Trophoblast cell (in vitro differentiated cells and primary cell): ENCODE results near the gene WFS1.

Experiments
- DNase-seq, 2 donors: peaks; one replicate each; pipeline ENCODE4 v3.0.0-alpha.2; 2016
- H2AFZ ChIP-seq: 2 replicates; pipeline ENCODE4 v1.6.1; 2013; ENCODE audit warnings: low read length, moderate library complexity, mild to moderate bottlenecking; ENCODE audit not compliant: insufficient read depth, poor library complexity
- H2AK5ac ChIP-seq: 2 replicates; pipeline ENCODE4 v1.6.1; 2013; ENCODE audit warnings: mild to moderate bottlenecking, low read length
- H2BK120ac ChIP-seq: 2 replicates; pipeline ENCODE4 v1.6.1; 2013; ENCODE audit warnings: low read length, mild to moderate bottlenecking, moderate library complexity; ENCODE audit not compliant: insufficient read depth, poor library complexity
- H2BK12ac ChIP-seq: 2 replicates; pipeline ENCODE4 v1.6.1; 2013; ENCODE audit warnings: mild to moderate bottlenecking, low read length, moderate library complexity
- H2BK5ac ChIP-seq: 2 replicates; pipeline ENCODE4 v1.6.1; 2013; ENCODE audit warnings: low read length, low read depth, moderate library complexity, mild to moderate bottlenecking; ENCODE audit not compliant: poor library complexity
- H3K14ac ChIP-seq: 2 replicates; pipeline ENCODE4 v1.6.1; 2013; ENCODE audit warnings: mild to moderate bottlenecking, low read length
- H3K18ac ChIP-seq: 2 replicates; pipeline ENCODE4 v1.6.1; 2013; ENCODE audit warnings: mild to moderate bottlenecking, low read length
- H3K23ac ChIP-seq: 2 replicates; pipeline ENCODE4 v1.6.1; 2013; ENCODE audit warnings: low read length
- H3K27ac ChIP-seq: 2 replicates; pipeline ENCODE4 v1.5.1; 2013; ENCODE audit warnings: low read depth, mild to moderate bottlenecking, inconsistent platforms, low read length, moderate library complexity
- H3K27me3 ChIP-seq: 2 replicates; pipeline ENCODE4 v1.6.1; 2013; ENCODE audit warnings: inconsistent platforms, mild to moderate bottlenecking, low read length, moderate library complexity; ENCODE audit not compliant: insufficient read depth
- H3K36me3 ChIP-seq, 2 experiments: 1 replicate in 1 of 2; 2 replicates in 1 of 2; pipeline ENCODE4 v1.6.1; 2013; ENCODE audit warnings: low read length in 2 of 2, mild to moderate bottlenecking in 2 of 2, moderate library complexity in 1 of 2; ENCODE audit not compliant: insufficient read depth in 2 of 2, control insufficient read depth in 1 of 2
- H3K4ac ChIP-seq: 2 replicates; pipeline ENCODE4 v1.6.1; 2013; ENCODE audit warnings: low read depth, mild to moderate bottlenecking, low read length, moderate library complexity
- H3K4me1 ChIP-seq, 2 experiments: 1 replicate in 1 of 2; 2 replicates in 1 of 2; pipeline ENCODE4 v1.6.1; 2013; ENCODE audit warnings: low read length in 2 of 2, mild to moderate bottlenecking in 2 of 2, moderate library complexity in 1 of 2; ENCODE audit not compliant: insufficient read depth in 2 of 2, control insufficient read depth in 1 of 2
- H3K4me2 ChIP-seq: 2 replicates; pipeline ENCODE4 v1.6.1; 2013; ENCODE audit warnings: inconsistent platforms, mild to moderate bottlenecking, low read length, moderate library complexity
- H3K4me3 ChIP-seq: 2 replicates; pipeline ENCODE4 v1.5.1; 2013; ENCODE audit warnings: mild to moderate bottlenecking, low read depth, low read length, inconsistent platforms
- H3K79me1 ChIP-seq: one replicate; pipeline ENCODE4 v1.6.1; 2013; ENCODE audit warnings: low read length
- H3K79me2 ChIP-seq: 2 replicates; pipeline ENCODE4 v1.6.1; 2013; ENCODE audit warnings: low read length, mild to moderate bottlenecking; ENCODE audit not compliant: control insufficient read depth, insufficient read depth, poor library complexity
- H3K9ac ChIP-seq: 2 replicates; pipeline ENCODE4 v1.6.1; 2013; ENCODE audit warnings: mild to moderate bottlenecking, low read length
- H3K9me3 ChIP-seq: 2 replicates; pipeline ENCODE4 v1.6.1; 2013; ENCODE audit warnings: low read depth, mild to moderate bottlenecking, control low read depth, inconsistent platforms, low read length; ENCODE audit not compliant: insufficient read depth
- H4K12ac ChIP-seq: 2 replicates; pipeline ENCODE4 v1.6.1; 2013; ENCODE audit warnings: low read depth, mild to moderate bottlenecking, low read length, moderate library complexity
- H4K8ac ChIP-seq: 2 replicates; pipeline ENCODE4 v1.6.1; 2013; ENCODE audit warnings: low read depth, mild to moderate bottlenecking, low read length, moderate library complexity
- H4K91ac ChIP-seq: one replicate; pipeline ENCODE4 v1.6.1; 2013; ENCODE audit warnings: low read depth, mild to moderate bottlenecking, low read length, moderate library complexity
- WGBS: extraction: QIAGEN DNeasy Blood & Tissue Kit; methylation state at CpG from one replicate; pipeline ENCODE4 v1.1.7; 2013; ENCODE audit warnings: missing lambda C conversion rate; ENCODE audit not compliant: insufficient read length, insufficient coverage; ENCODE audit errors: extremely low coverage; 5-methylcytosine and 5-hydroxymethylcytosine counted together

WFS1 gene

DNA sequence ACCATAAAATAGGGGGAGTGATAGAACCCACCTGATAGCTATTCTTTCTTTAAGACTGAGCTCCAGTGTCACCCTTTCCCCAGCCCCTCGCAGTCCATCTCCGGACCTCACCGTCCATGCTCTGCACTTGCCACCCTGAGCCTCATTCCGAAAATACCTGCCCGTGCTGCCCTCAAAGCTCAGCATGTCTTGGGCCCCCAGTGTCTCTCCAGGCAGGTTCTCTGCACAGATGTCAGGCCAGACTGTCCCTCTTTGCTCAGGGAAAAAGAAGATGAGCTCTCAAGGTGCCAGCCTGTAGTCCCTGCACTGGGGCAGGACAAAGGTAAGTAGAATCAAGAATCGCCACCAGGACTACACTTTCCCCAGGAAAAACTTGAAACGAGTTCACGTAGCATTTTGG, 9.8 kb upstream of the WFS1 start:
- no peak overlapping the region for H3K4ac ChIP-seq
- H3K27ac ChIP-seq: no peak overlapping the region
- H3K14ac ChIP-seq: no peak overlapping the region
- no peaks in the 10 kb centered on the region for H3K36me3 ChIP-seq
- H3K4me2 ChIP-seq: no peak overlapping the region
- no peak overlapping the region for H3K9ac ChIP-seq
- H4K91ac ChIP-seq: no peak overlapping the region
- H3K79me1 ChIP-seq: peaks cover under 1% of the 10 kb centered on the region
- no peak overlapping the region for H3K4me3 ChIP-seq
- no peak overlapping the region for H2AK5ac ChIP-seq
- no peaks in the 10 kb centered on the region for H3K27me3 ChIP-seq
- DNase-seq: no peak
- WGBS: no CpG with 5 or more reads among the region's 8 CpGs
- no peaks in the 10 kb centered on the region for H3K79me2 ChIP-seq
- no peak overlapping the region for H3K18ac ChIP-seq
- H3K4me1 ChIP-seq: no peaks in the 10 kb centered on the region
- H2BK12ac ChIP-seq: no peak overlapping the region
- H4K8ac ChIP-seq: no peak overlapping the region
- no peak overlapping the region for H2BK5ac ChIP-seq
- no peak overlapping the region for H2BK120ac ChIP-seq
- no peak overlapping the region for H3K23ac ChIP-seq
- H2AFZ ChIP-seq: no peak overlapping the region
- H3K9me3 ChIP-seq: peaks cover 3% of the 10 kb centered on the region
- H4K12ac ChIP-seq: no peak overlapping the region

DNA sequence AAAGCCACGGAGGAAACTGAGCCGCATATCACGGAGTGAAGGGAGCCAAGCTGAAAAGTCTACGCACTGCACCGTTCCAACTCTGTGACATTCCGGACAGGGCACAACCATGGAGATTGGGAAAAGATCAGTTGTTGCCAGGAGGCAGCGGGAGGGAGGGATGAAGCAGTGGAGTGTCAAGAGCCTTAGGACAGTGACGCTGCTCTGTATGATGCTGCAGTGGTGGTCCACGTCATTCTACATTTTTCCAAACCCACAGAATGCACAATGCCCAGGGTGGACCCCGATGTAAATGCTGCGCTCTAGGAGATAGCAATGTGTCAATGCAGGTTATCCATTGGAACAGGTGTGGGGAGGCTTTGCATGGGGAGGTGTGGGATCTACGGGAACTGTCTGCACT, 7.5 kb upstream of the WFS1 start:
- no peak overlapping the region for H3K9ac ChIP-seq
- H3K4ac ChIP-seq: no peak overlapping the region
- H3K23ac ChIP-seq: no peak overlapping the region
- H4K8ac ChIP-seq: no peak overlapping the region
- H3K79me1 ChIP-seq: peaks cover 2% of the 10 kb centered on the region
- no peak overlapping the region for H2AFZ ChIP-seq
- H3K27ac ChIP-seq: no peak overlapping the region
- WGBS: no CpG with 5 or more reads among the region's 12 CpGs
- no peak overlapping the region for H3K14ac ChIP-seq
- H3K36me3 ChIP-seq: no peaks in the 10 kb centered on the region
- H3K4me2 ChIP-seq: no peak overlapping the region
- H3K4me3 ChIP-seq: no peak overlapping the region
- no peak overlapping the region for H3K18ac ChIP-seq
- H3K27me3 ChIP-seq: no peaks in the 10 kb centered on the region
- DNase-seq: no peak
- peaks cover 3% of the 10 kb centered on the region for H3K9me3 ChIP-seq
- no peak overlapping the region for H2BK12ac ChIP-seq
- H2AK5ac ChIP-seq: no peak overlapping the region
- no peak overlapping the region for H2BK120ac ChIP-seq
- no peaks in the 10 kb centered on the region for H3K4me1 ChIP-seq
- no peaks in the 10 kb centered on the region for H3K79me2 ChIP-seq
- H4K91ac ChIP-seq: no peak overlapping the region
- H4K12ac ChIP-seq: no peak overlapping the region
- no peak overlapping the region for H2BK5ac ChIP-seq

DNA sequence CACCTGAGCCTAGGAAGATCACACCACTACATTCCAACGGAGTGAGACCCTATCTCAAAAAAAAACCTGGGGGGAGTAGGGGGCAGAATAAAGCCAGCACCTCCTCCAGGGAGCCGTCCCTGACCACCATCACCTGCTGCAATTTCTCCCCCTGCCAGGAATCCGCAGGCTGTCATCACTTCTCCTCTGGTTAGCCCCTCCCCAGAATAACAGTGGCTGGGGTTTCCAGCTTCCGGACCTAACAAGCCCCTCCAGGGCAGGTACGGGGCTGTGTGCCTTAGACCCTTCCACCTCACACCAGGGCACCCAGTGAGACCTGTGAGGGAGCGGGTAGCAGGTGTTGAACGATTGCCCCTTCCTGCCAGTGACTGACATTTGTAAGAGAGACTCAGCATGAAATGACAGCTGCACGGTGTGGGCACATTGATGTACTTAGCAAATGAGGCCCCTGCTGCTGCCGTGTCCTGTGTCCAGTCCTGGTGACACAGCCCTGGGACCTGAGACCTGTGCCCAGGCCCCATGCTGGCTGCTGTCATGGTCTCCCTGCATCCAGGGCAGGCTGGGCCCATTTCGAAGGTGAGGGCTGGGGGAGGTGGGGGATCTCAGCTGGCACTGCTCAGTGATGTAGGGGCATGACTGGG, 6.7 kb upstream of the WFS1 start:
- Histone ChIP-seq H4K12ac (no peak overlapping the region), H2BK5ac (no peak overlapping the region), H2BK120ac (no peak overlapping the region), H3K14ac (no peak overlapping the region), H3K4ac (no peak overlapping the region), H3K9me3 (peaks cover 3% of the 10 kb centered on the region), H3K23ac (no peak overlapping the region), H3K36me3 (no peaks in the 10 kb centered on the region), H3K79me1 (peaks cover 2% of the 10 kb centered on the region), H2AK5ac (no peak overlapping the region), H3K9ac (no peak overlapping the region), H3K27ac (no peak overlapping the region), H4K8ac (no peak overlapping the region), H3K27me3 (no peaks in the 10 kb centered on the region), H3K79me2 (no peaks in the 10 kb centered on the region), H4K91ac (no peak overlapping the region), H3K4me1 (no peaks in the 10 kb centered on the region), H3K4me2 (no peak overlapping the region), H3K18ac (no peak overlapping the region), H2BK12ac (no peak overlapping the region), H2AFZ (no peak overlapping the region), H3K4me3 (no peak overlapping the region)
- DNase-seq: no peak
- no CpG with 5 or more reads among the region's 10 CpGs for WGBS

DNA sequence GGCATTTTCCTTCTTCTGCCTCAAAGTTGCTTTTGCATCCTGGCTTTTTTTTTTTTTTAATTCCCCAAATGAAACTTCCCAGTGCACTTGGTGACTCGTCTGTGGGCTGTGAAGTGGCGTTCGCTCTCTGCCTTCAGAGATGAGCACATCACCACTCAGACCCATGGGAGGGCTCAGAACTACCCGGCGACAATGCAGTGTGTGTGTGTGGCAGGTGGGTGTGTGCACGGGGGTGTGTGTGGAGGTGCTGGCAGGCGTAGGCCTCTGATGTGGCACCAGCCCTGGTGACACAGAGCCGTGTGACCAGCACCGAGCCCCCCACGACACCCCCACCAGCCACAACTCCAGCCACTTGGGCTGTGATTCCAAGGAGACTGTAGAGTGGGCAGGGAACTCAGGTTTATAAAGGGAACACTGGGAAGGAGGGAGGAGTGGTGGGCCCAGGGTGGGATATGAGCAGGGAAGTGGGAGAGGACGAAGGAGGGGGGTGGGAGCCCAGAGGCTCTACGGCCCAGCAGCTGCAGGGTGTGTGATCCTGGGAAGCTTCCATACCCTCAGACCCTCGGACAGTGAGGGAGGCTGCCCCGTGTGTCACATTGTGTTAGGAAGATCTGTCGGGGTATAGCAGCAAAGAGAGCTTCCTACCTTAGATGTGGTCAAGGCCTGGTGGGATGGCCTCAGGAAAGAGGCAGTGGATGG, 6.0 kb upstream of the WFS1 start:
- H3K79me2 ChIP-seq: no peaks in the 10 kb centered on the region
- H3K4me1 ChIP-seq: no peaks in the 10 kb centered on the region
- no peaks in the 10 kb centered on the region for H3K27me3 ChIP-seq
- no peak overlapping the region for H3K27ac ChIP-seq
- no CpG with 5 or more reads among the region's 15 CpGs for WGBS
- no peak overlapping the region for H2BK12ac ChIP-seq
- H2BK120ac ChIP-seq: no peak overlapping the region
- no peak overlapping the region for H3K4ac ChIP-seq
- no peak overlapping the region for H2AK5ac ChIP-seq
- no peak overlapping the region for H2AFZ ChIP-seq
- no peak overlapping the region for H3K18ac ChIP-seq
- peaks cover 3% of the 10 kb centered on the region for H3K9me3 ChIP-seq
- H3K9ac ChIP-seq: no peak overlapping the region
- H4K12ac ChIP-seq: no peak overlapping the region
- H3K4me2 ChIP-seq: no peak overlapping the region
- no peak overlapping the region for H4K8ac ChIP-seq
- no peak overlapping the region for H3K4me3 ChIP-seq
- H3K36me3 ChIP-seq: no peaks in the 10 kb centered on the region
- H3K14ac ChIP-seq: no peak overlapping the region
- no peak overlapping the region for H3K23ac ChIP-seq
- DNase-seq: no peak
- H4K91ac ChIP-seq: no peak overlapping the region
- H2BK5ac ChIP-seq: no peak overlapping the region
- H3K79me1 ChIP-seq: peaks cover 3% of the 10 kb centered on the region
